ENCODE measurements around the gene TMEM47. TPM values are rescaled to one million over a fixed set of nuclear protein-coding genes. Genes with fewer than 3 reads are reported as not detected.

Gene TMEM47
- total and polyA plus RNA-seq, 2 donors (not counting 1 experiment from before 2014, with no cell fraction given) = not detected

DNA sequence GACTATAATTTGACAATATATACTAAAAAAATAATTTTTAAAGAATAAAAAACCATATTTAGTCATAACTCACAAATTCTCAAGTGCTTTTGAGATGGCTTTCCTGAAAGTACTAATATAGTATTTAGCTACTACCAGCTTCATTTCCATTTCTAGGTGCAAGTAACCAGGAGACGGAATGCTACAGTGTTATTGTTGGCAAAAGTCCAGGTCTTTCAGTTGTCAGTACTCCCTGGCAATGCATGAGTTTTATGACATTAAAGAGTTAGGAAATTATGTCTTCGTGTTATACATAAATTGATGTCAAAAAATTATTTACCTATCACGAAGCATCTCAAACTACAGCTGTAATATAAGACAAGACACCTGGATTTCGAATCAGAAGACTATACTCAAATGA, 45.0 kb downstream of the TMEM47 start:
- ChIA-PET CTCF (no interaction called here), POLR2A (no interaction called here)
- Histone ChIP-seq H2AFZ (ENCODE audit: insufficient read depth, low read depth, low read length, poor library complexity, severe bottlenecking) (no peak overlapping the region), H3K79me2 (ENCODE audit: control insufficient read depth, insufficient read depth, low read length) (no peaks in the 10 kb centered on the region), H3K4me2 (replicated peaks; ENCODE audit: low read depth, low read length, poor library complexity, severe bottlenecking) (no peak overlapping the region), H3K9me3 (ENCODE audit: control extremely low read depth in 1 of 3, control insufficient read depth in 2 of 3, insufficient read depth in 1 of 3, low read length in 2 of 3) (no peaks in the 10 kb centered on the region), H3K27me3 (replicated peaks in 1 of 4; ENCODE audit: control extremely low read depth in 1 of 4, control insufficient read depth in 3 of 4, insufficient read depth in 4 of 4, low read length in 3 of 4) (no peaks in the 10 kb centered on the region), H3K4me3 (ENCODE audit: control extremely low read depth in 1 of 5, extremely low read depth in 1 of 5, insufficient read depth in 1 of 5, low read depth in 2 of 5, low read length in 4 of 5) (no peak overlapping the region), H3K4me1 (ENCODE audit: control insufficient read depth in 2 of 2, insufficient read depth in 2 of 2, low read length in 2 of 2) (no peaks in the 10 kb centered on the region), H3K27ac (ENCODE audit: low read length in 2 of 2) (no peak overlapping the region), H3K36me3 (replicated peaks in 1 of 2; ENCODE audit: control extremely low read depth in 1 of 2, control insufficient read depth in 1 of 2, extremely low read depth in 1 of 2, insufficient read depth in 2 of 2, low read length in 1 of 2) (no peaks in the 10 kb centered on the region), H4K20me1 (ENCODE audit: control insufficient read depth, insufficient read depth, low read length, poor library complexity, severe bottlenecking) (no peaks in the 10 kb centered on the region), H3K9ac (ENCODE audit: low read length) (no peak overlapping the region)
- peaks cover 2% of the 10 kb centered on the region for H3K9me3 Mint-ChIP-seq (ENCODE audit: insufficient read depth)
- no CpG with 5 or more reads among the region's 4 CpGs for WGBS (ENCODE audit: insufficient coverage)
- no peak for TF ChIP-seq EZH2 (IDR thresholded peaks at IDR 0.05; ENCODE audit: borderline replicate concordance, insufficient read depth, low read depth, low read length, poor library complexity, severe bottlenecking)
- TF ChIP-seq CTCF (IDR thresholded peaks at IDR 0.05) = no peak
- DNase-seq (no peak), ATAC-seq (ENCODE audit: low read depth) (no peak)
- H3K4me3 Mint-ChIP-seq = no peak overlapping the region
- intact Hi-C loops (cut with micrococcal nuclease) = no loop called here
- H3K27me3 Mint-ChIP-seq = no peaks in the 10 kb centered on the region
- no peaks in the 10 kb centered on the region for H3K4me1 Mint-ChIP-seq
- H3K27ac Mint-ChIP-seq = no peak overlapping the region

- no peaks in the 10 kb centered on the region for H3K4me1 ChIP-seq (ENCODE audit: control insufficient read depth in 2 of 2, insufficient read depth in 2 of 2, low read length in 2 of 2)
Observed at GRCh38 chrX:34598362-34598761, 58.7 kb downstream of the TMEM47 start.

More at GRCh38 chrX:34598362-34598761, 58.7 kb downstream of the TMEM47 start:
- Histone ChIP-seq H2AFZ (ENCODE audit: insufficient read depth, low read depth, low read length, poor library complexity, severe bottlenecking) (no peak overlapping the region), H3K36me3 (replicated peaks in 1 of 2; ENCODE audit: control extremely low read depth in 1 of 2, control insufficient read depth in 1 of 2, extremely low read depth in 1 of 2, insufficient read depth in 2 of 2, low read length in 1 of 2) (no peaks in the 10 kb centered on the region), H3K27ac (ENCODE audit: low read length in 2 of 2) (no peak overlapping the region), H3K4me3 (ENCODE audit: control extremely low read depth in 1 of 5, extremely low read depth in 1 of 5, insufficient read depth in 1 of 5, low read depth in 2 of 5, low read length in 4 of 5) (no peak overlapping the region), H3K9ac (ENCODE audit: low read length) (no peak overlapping the region), H3K4me2 (replicated peaks; ENCODE audit: low read depth, low read length, poor library complexity, severe bottlenecking) (no peak overlapping the region), H3K79me2 (ENCODE audit: control insufficient read depth, insufficient read depth, low read length) (no peaks in the 10 kb centered on the region), H4K20me1 (ENCODE audit: control insufficient read depth, insufficient read depth, low read length, poor library complexity, severe bottlenecking) (no peaks in the 10 kb centered on the region), H3K27me3 (replicated peaks in 1 of 4; ENCODE audit: control extremely low read depth in 1 of 4, control insufficient read depth in 3 of 4, insufficient read depth in 4 of 4, low read length in 3 of 4) (no peaks in the 10 kb centered on the region), H3K9me3 (ENCODE audit: control extremely low read depth in 1 of 3, control insufficient read depth in 2 of 3, insufficient read depth in 1 of 3, low read length in 2 of 3) (no peaks in the 10 kb centered on the region)
- peaks cover 3% of the 10 kb centered on the region for H3K9me3 Mint-ChIP-seq (ENCODE audit: insufficient read depth)
- TF ChIP-seq EZH2 (IDR thresholded peaks at IDR 0.05; ENCODE audit: borderline replicate concordance, insufficient read depth, low read depth, low read length, poor library complexity, severe bottlenecking) (no peak), CTCF (IDR thresholded peaks at IDR 0.05) (no peak)
- DNase-seq (no peak), ATAC-seq (ENCODE audit: low read depth) (no peak)
- H3K27me3 Mint-ChIP-seq = no peaks in the 10 kb centered on the region
- no peak overlapping the region for H3K27ac Mint-ChIP-seq
- no peak overlapping the region for H3K4me3 Mint-ChIP-seq
- WGBS (ENCODE audit: insufficient coverage) = no CpG with 5 or more reads among the region's 1 CpG
- intact Hi-C loops (cut with micrococcal nuclease) = no loop called here
- ChIA-PET POLR2A (no interaction called here), CTCF (no interaction called here)
- H3K4me1 Mint-ChIP-seq = no peaks in the 10 kb centered on the region

Data from B cell (primary cell).